GM19238 (cell line): ENCODE measurements around the gene KRTAP10-9.
"Not testable (repeated sequence)": the region's sequence is repeated elsewhere in the genome, so short reads cannot be mapped to it uniquely, and the experiment has no call there.

Experiments used
- DNase-seq: peaks from one replicate; pipeline ENCODE4 v3.0.0; 2011; ENCODE audit warnings: low spot score; ENCODE audit not compliant: insufficient read length

Gene KRTAP10-9

GRCh38 chr21:44594406-44594916 is 32.4 kb upstream of the KRTAP10-9 start:
- no peak for DNase-seq

- DNase-seq: no peak
Observed at GRCh38 chr21:44595524-44595923, 31.4 kb upstream of the KRTAP10-9 start.

- DNase-seq: no peak
Observed at GRCh38 chr21:44596068-44596725, 30.7 kb upstream of the KRTAP10-9 start.

GRCh38 chr21:44598061-44598460 is 28.8 kb upstream of the KRTAP10-9 start:
- DNase-seq: no peak

- DNase-seq: no peak
Observed at GRCh38 chr21:44599264-44600029, 27.4 kb upstream of the KRTAP10-9 start.

GRCh38 chr21:44600118-44600978 is 26.5 kb upstream of the KRTAP10-9 start, which contains the start of gene KRTAP10-7:
KRTAP10-7 (plus strand) TSS chr21:44600597; CDS start chr21:44600622, 25 bp downstream.
- not testable (repeated sequence) for DNase-seq

GRCh38 chr21:44601091-44601490 is 25.8 kb upstream of the KRTAP10-9 start:
- DNase-seq: not testable (repeated sequence)

GRCh38 chr21:44601596-44602462 is 25.1 kb upstream of the KRTAP10-9 start:
- no peak for DNase-seq

GRCh38 chr21:44602463-44602850 is 24.4 kb upstream of the KRTAP10-9 start:
- DNase-seq: no peak

- no peak for DNase-seq
Observed at GRCh38 chr21:44603109-44603875, 23.6 kb upstream of the KRTAP10-9 start.

GRCh38 chr21:44603911-44604310 is 23.0 kb upstream of the KRTAP10-9 start:
- DNase-seq: no peak

- DNase-seq: no peak
Observed at GRCh38 chr21:44606495-44606894, 20.4 kb upstream of the KRTAP10-9 start.

GRCh38 chr21:44609193-44609592 is 17.7 kb upstream of the KRTAP10-9 start:
- DNase-seq: no peak

- DNase-seq: not testable (repeated sequence)
Observed at GRCh38 chr21:44610157-44610843, 16.6 kb upstream of the KRTAP10-9 start.

- no peak for DNase-seq
Observed at GRCh38 chr21:44611551-44611950, 15.3 kb upstream of the KRTAP10-9 start.

- no peak for DNase-seq
Observed at GRCh38 chr21:44612029-44612486, 14.8 kb upstream of the KRTAP10-9 start, which contains the start of gene KRTAP10-8. KRTAP10-8 (plus strand) TSS chr21:44612079; CDS start chr21:44612101, 22 bp downstream.

GRCh38 chr21:44612669-44613229 is 14.1 kb upstream of the KRTAP10-9 start:
- no peak for DNase-seq

GRCh38 chr21:44613386-44614155 is 13.3 kb upstream of the KRTAP10-9 start:
- no peak for DNase-seq
